GM18517 (cell line): ENCODE data around the gene CAMK2A.

Source experiments
- ATAC-seq: cut with Tn5 transposase; IDR thresholded peaks from one replicate; pipeline ENCODE4 v1.9.1; 2021; ENCODE audit warnings: mild to moderate bottlenecking, moderate library complexity; ENCODE audit not compliant: unreplicated experiment

CAMK2A gene

DNA sequence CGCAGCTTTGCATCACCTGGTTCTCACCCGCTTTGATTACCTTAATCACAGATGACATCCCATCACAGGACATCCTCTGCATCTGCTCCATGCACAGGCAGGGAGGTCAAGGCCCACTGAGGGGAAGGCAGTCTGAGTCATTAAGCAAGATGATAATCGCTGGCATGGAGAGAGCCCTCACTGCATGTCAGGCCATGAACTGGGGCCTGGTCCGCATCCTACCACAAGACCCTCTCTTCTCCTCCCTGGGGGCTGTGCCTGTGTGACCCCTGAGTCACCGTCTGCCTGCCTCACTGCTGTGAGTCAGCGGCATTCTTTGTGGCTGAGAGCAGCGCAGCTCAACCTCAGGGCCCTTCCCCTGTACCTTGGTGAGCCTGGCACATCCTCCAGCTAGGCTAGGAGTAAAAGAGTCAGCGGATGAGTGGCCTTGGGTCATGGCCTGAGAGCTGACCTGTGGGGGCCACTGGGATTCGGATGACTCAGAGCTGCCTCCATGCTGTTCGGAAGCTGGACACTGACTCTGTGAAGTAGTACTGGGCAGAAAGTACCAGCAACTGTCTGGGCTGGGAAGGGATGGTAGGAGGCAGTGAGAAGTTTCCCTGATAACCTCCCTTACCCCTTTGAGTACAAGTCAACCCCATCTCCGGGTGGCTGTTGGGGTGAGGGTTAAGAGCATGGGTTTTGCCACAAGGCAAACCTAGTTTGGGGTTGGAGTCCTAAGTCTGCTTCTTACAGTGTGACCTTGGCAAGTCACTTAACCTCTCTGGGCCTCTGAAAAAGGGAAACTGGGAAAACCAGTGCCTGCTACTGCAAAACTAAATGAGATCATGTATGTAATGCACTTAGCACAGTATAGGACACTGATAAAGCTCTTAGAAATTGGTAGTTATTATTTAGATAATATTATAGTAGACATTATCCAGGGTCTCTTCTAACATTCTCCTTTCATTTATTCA lies 27.8 kb upstream of the CAMK2A start:
- no peak for ATAC-seq

DNA sequence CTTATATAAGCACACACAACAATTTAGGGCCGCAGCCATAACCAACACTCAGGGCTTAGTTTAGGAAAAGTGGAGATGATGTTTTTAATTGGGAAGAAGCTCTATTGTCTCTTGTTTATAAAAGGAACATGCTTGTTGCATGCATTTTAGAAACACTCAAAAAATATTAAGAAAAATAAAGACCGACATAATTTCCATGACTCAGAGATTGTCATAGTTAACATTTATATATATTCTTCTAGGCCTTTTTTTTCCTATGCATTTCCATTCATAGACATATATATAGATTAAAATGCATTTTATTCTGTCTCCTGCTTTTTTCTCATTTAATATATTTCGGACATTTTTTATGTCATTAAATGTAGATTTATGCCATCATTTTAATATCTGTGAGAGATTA lies 26.7 kb upstream of the CAMK2A start:
- no peak for ATAC-seq

DNA sequence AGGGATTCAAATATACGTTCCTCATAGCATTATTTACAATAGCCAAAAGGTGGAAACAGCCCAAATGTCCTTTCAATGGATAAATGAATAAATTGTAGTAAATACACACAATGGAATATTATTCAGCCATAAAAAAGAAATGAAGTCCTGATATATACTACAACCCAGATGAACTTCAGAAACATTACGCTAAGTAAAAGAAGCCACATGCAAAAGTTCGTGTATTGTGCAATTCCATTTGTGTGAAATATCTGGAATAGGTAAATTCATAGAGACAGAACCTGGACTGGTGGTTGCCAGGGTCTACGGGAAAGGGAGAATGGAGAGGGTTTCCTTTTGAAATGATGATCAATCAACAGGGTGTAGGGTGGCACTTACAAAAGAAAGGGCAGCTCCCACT lies 25.7 kb upstream of the CAMK2A start:
- no peak for ATAC-seq

- no peak for ATAC-seq
These were observed 24.5 kb upstream of the CAMK2A start for GRCh38 chr5:150313921-150314716.

DNA sequence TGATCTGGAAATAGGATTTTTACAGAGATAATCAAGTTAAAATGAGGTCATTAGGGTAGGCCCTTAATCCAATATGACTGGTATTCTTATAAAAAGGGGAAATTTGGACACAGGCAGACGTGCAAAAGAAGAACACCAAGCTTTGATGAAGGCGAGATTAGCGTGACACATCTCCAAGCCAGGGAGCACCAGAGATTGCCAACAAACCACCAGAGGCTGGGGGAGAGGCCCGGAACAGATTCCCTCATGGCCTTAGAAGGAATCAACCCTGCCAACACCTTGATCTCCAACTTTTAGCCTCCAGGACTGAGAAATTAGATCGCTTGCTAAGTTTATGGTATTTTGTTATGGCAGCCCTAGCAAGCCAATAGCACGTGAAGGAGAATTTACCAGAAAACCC lies 23.9 kb upstream of the CAMK2A start:
- ATAC-seq: no peak

- ATAC-seq: no peak
These were observed 22.9 kb upstream of the CAMK2A start for GRCh38 chr5:150312518-150312917.

DNA sequence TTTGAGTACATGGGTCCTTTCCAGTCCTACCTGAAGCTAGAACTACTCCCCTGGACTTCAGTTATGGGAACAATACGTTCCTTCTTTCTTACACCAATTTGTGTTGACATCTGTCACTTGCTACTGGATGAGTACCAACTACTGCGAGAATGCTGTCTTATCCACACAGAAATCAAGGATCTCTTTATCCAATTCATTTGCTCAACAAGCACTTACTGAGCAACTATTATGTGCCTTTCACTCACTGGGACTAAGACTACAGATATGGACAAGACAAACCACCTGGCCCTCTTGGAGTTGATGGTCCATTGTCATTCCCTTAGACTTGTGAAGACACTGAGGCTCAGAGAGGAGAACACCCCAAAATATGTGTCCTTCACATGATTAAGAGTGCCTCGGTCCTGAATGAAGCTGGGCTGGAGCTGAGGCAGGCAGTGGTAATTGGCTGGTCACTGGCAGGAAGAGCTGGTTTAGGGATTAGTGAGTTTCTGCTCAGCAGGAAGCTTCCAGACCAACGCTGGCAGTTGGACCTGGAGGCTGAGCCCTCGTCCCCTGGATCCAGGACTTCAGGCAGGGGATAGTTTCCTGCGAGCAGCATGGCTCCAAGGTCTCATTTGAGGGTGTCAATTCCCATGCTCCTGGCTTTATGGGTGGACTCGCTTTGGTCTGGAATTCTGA lies 21.6 kb upstream of the CAMK2A start:
- no peak for ATAC-seq

DNA sequence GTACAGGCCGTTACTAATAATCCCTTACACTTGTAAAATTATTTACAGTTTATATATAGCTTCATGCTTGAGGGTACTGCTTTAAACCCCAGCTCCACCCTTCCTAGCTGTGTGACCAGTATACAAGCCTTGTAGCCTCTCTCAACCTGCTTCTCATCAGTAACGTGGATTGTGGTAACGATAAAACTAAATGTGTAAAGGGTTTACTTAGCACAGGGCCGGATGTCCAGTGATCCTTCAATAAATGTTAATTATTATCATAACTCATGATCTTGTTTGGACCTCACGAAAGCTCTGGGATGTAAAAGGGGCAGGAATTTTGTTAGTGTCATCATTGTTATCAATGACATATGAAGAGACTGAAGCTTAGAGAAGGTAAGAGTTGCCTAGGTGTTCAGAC lies 20.7 kb upstream of the CAMK2A start:
- ATAC-seq: no peak

DNA sequence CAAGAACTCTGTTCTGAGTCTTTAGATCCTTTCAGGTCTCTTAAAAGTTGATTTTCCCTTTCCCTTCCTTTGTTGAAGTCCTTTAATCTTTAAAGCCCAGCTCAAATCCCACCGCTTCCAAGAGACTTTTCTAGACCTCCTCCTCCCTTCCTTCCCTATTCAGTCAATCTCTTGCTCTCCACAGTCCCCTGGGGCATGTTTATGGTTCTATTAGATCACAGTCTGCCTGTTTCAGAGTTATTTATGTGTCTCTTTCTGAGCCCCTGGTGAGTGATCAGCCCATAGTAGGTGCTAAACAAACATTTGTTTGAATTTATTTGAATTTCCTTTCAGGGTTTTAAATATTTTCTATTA lies 20.3 kb upstream of the CAMK2A start:
- ATAC-seq: no peak

- no peak for ATAC-seq
These were observed 19.7 kb upstream of the CAMK2A start for GRCh38 chr5:150309101-150309885.

DNA sequence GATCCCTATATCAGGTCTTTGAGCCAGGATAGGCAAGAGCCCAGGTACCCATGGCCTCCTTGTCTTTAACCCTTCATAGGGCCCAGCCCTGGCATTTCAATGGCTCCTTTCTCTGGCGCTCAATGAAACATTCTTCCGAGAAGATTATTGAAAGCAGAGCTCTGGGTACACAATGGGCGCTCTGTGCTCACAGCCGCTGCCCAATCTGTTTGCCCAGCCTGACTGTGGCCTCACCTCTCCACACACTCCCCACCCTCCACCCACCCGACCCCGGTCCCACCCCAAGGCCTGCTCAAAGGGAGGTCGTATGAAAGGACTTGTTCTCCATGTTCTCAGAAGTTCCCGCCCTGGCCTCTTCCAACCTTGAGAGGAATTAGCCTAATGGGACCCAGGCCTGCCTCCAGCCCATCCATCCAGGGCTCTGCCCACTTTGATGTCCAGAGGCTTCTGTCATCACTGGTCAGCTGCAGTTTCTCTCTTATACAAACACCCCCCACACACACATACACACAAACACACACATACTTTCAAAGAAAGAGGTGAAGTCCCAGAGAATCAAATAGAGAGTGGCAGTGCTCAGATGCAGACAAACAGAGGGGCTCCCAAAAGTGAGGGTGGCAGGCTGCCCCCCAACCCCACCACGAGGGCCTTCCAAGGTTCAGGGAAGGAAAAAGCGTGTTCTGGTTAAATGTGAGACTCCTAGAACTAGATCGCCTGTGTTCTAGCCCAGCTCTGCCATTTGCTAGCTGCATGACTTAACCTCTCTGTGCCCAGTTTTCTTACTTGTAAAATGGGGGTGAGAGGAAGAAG lies 18.2 kb upstream of the CAMK2A start:
- no peak for ATAC-seq

DNA sequence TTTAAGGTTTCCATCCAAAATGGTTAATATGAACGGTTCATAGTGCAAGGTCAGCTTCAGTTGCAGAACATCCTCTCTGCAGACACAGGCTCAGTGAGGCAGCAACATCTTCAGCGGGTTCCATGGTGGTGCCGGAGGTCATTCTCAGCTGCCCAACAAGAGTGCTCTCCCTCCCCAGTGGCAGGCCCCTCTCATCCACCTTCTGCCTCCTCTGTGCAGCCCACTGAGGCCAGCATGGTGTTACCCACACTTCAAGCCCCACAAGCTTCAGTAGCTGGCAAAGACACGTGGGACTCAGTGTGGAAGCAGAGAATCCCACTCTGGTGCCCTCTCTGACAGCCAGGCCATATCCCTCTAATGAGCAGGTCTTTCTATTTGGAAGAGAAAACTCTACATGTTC lies 17.2 kb upstream of the CAMK2A start:
- no peak for ATAC-seq

DNA sequence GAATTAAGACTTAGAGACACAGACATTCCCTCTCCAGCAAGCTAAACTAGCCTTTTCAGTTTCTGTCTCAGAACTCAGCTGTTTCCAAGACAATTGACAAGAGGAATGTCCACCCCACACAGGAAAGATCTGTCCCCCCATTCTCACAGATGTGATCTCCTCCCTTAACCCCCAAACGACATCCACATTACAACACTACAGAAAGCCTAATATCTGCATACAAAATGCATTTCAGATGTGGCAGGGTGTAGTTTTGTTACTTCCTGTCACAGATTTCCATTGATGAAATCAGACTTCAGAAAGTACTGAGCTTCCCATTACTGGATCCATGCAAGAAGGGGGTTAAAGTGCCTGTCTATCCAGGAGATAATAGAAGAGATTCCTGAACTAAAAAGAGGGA lies 16.0 kb upstream of the CAMK2A start:
- ATAC-seq: no peak

DNA sequence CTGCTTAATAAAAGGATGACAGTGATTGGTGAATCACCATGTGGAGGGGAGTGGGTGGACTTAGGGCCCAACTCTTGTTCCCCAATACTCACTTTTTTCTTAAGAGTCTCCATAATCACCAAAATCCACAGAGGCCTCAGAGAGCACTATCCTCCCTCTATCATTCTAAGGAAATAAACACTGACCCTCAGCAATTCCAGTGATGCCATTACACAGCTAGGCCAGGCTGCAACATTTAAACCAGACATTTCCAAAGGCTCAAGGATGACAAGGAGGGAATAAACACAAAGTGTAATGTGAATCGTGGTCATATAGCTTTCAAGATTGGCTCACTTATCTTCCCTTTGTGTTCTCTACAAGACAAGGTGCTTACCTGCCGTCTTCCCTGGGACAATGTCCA lies 15.5 kb upstream of the CAMK2A start:
- no peak for ATAC-seq

- ATAC-seq: no peak
These were observed 15.0 kb upstream of the CAMK2A start for GRCh38 chr5:150304481-150305081.

DNA sequence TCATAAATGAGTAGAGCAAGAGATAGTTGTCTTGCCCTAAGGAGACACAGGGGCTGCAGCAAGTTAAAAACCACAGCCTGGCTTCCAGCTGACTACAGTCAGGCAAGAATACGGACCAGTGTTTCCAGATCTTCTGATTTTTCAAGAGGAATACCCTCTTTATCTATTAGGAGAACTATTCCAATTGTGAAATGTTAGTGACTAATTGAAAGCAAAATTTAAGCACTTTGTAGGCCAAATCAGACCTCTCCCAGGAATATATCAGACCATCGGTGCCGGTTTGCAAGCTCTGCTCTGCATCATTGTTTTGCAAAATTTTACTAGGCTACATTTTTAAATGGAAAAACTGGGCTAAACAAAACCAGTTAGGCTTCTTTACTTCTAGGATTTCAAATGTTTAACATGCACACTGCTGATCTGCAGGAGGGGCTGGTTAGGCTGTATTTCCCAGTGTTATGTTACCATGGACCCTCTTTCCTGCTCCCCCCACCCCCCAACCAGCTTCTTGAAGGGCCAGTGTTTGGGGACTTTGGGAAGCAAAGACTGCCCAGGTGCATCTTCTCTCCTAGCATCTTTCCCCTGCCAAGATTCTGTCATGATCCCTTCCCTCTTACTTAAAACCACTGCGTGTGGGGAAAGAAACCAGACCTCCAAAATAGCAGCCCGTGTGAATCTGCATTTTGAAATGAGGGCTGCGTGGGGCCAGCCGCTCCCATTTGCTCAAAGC lies 14.2 kb upstream of the CAMK2A start:
- no peak for ATAC-seq

GRCh38 chr5:150303070-150303615 lies 13.6 kb upstream of the CAMK2A start:
- ATAC-seq: no peak

- no peak for ATAC-seq
These were observed 12.9 kb upstream of the CAMK2A start, which contains the start of gene ARSI for GRCh38 chr5:150302301-150303069. Gene ARSI (minus strand): TSS chr5:150302905. CDS start chr5:150302373, 532 bp downstream.
